H9 (cell line): Measurements from ENCODE around the gene ASXL3. TPM values are rescaled to one million over a fixed set of nuclear protein-coding genes. Genes with fewer than 3 reads are reported as not detected.

Experiments
- DNase-seq: peaks from one replicate; pipeline ENCODE4 v3.0.0-alpha.2; 2017
- H2AFZ ChIP-seq: one replicate; pipeline ENCODE4 v1.6.1; 2013; ENCODE audit warnings: mild to moderate bottlenecking, low read length, control low read depth, moderate library complexity
- H2AK5ac ChIP-seq: 2 replicates; pipeline ENCODE4 v1.6.1; 2013; ENCODE audit warnings: low read length, control low read depth, mixed read lengths; ENCODE audit not compliant: insufficient read length
- H2BK120ac ChIP-seq: one replicate; pipeline ENCODE4 v1.6.1; 2013; ENCODE audit warnings: low read depth, mild to moderate bottlenecking, low read length, control low read depth, inconsistent platforms; ENCODE audit not compliant: poor library complexity, severe bottlenecking
- H2BK12ac ChIP-seq: 2 replicates; pipeline ENCODE4 v1.6.1; 2013; ENCODE audit warnings: low read length, control low read depth, mixed read lengths, low read depth; ENCODE audit not compliant: insufficient read length
- H2BK15ac ChIP-seq: 2 replicates; pipeline ENCODE4 v1.6.1; 2013; ENCODE audit warnings: low read depth, low read length, control low read depth
- H2BK20ac ChIP-seq: one replicate; pipeline ENCODE4 v1.6.1; 2013; ENCODE audit warnings: low read depth, mild to moderate bottlenecking, low read length, control low read depth, inconsistent platforms; ENCODE audit not compliant: poor library complexity, severe bottlenecking
- H2BK5ac ChIP-seq: 2 replicates; pipeline ENCODE4 v1.6.1; 2013; ENCODE audit warnings: low read length, control low read depth, mixed read lengths; ENCODE audit not compliant: insufficient read length
- H3K14ac ChIP-seq: 2 replicates; pipeline ENCODE4 v1.6.1; 2013; ENCODE audit warnings: low read length, control low read depth; ENCODE audit not compliant: insufficient read depth
- H3K18ac ChIP-seq: 2 replicates; pipeline ENCODE4 v1.6.1; 2013; ENCODE audit warnings: low read depth, mild to moderate bottlenecking, mixed read lengths, low read length, control low read depth; ENCODE audit not compliant: insufficient read length
- H3K23ac ChIP-seq: 2 replicates; pipeline ENCODE4 v1.6.1; 2013; ENCODE audit warnings: low read length, control low read depth, mixed read lengths, low read depth; ENCODE audit not compliant: insufficient read length
- H3K23me2 ChIP-seq: 2 replicates; pipeline ENCODE4 v1.6.1; 2013; ENCODE audit warnings: low read depth, mild to moderate bottlenecking, mixed read lengths, low read length, control low read depth; ENCODE audit not compliant: insufficient read length, poor library complexity, severe bottlenecking
- H3K27ac ChIP-seq: 2 replicates; pipeline ENCODE4 v1.5.1; 2013; ENCODE audit warnings: low read length, control low read depth, mixed read lengths, low read depth; ENCODE audit not compliant: insufficient read length
- H3K27me3 ChIP-seq: 2 replicates; pipeline ENCODE4 v1.6.1; 2013; ENCODE audit warnings: low read length, control low read depth, inconsistent platforms; ENCODE audit not compliant: insufficient read depth
- H3K4ac ChIP-seq: 2 replicates; pipeline ENCODE4 v1.6.1; 2013; ENCODE audit warnings: low read depth, mild to moderate bottlenecking, control low read depth, inconsistent platforms, low read length, moderate library complexity
- H3K4me1 ChIP-seq: 2 replicates; pipeline ENCODE4 v1.6.1; 2013; ENCODE audit warnings: low read length, control low read depth, inconsistent platforms; ENCODE audit not compliant: insufficient read depth
- H3K4me2 ChIP-seq: 2 replicates; pipeline ENCODE4 v1.6.1; 2013; ENCODE audit warnings: low read length, control low read depth, mixed read lengths; ENCODE audit not compliant: insufficient read length, insufficient read depth
- H3K56ac ChIP-seq: 2 replicates; pipeline ENCODE4 v1.6.1; 2013; ENCODE audit warnings: low read depth, mild to moderate bottlenecking, mixed read lengths, low read length, control low read depth; ENCODE audit not compliant: insufficient read length
- H3K79me1 ChIP-seq: 2 replicates; pipeline ENCODE4 v1.6.1; 2013; ENCODE audit warnings: low read depth, mild to moderate bottlenecking, moderate library complexity, low read length, control low read depth, inconsistent platforms; ENCODE audit not compliant: insufficient read depth, poor library complexity, severe bottlenecking
- H3K79me2 ChIP-seq: 2 replicates; pipeline ENCODE4 v1.6.1; 2013; ENCODE audit warnings: low read length, control low read depth, inconsistent platforms; ENCODE audit not compliant: insufficient read depth
- H3K9ac ChIP-seq: 2 replicates; pipeline ENCODE4 v1.6.1; 2013; ENCODE audit warnings: low read length, control low read depth, mixed read lengths; ENCODE audit not compliant: insufficient read length; ENCODE audit errors: extremely low read depth
- H3K9me3 ChIP-seq: one replicate; pipeline ENCODE4 v1.6.1; 2013; ENCODE audit warnings: low read depth, low read length, inconsistent platforms; ENCODE audit not compliant: control insufficient read depth
- H3T11ph ChIP-seq: one replicate; pipeline ENCODE4 v1.6.1; 2013; ENCODE audit warnings: mild to moderate bottlenecking, low read length, control low read depth, inconsistent platforms
- H4K20me1 ChIP-seq: one replicate; pipeline ENCODE4 v1.6.1; 2013; ENCODE audit not compliant: control insufficient read depth, insufficient read length, insufficient read depth
- H4K5ac ChIP-seq: 2 replicates; pipeline ENCODE4 v1.6.1; 2013; ENCODE audit warnings: low read depth, mild to moderate bottlenecking, mixed read lengths, low read length, control low read depth; ENCODE audit not compliant: insufficient read length
- H4K8ac ChIP-seq: replicated peaks from 2 replicates; pipeline ENCODE4 v1.6.1; 2013; ENCODE audit warnings: low read length, control low read depth, mixed read lengths, low read depth; ENCODE audit not compliant: insufficient read length
- H4K91ac ChIP-seq: 2 replicates; pipeline ENCODE4 v1.6.1; 2013; ENCODE audit warnings: low read depth, mild to moderate bottlenecking, moderate library complexity, mixed read lengths, low read length, control low read depth; ENCODE audit not compliant: insufficient read length
- H3K27ac Mint-ChIP-seq, 3 experiments: 2 replicates in 2 of 3; 3 replicates in 1 of 3; pipeline ENCODE4 v1.8.0; 2020 to 2021; ENCODE audit warnings: mixed read lengths in 3 of 3, mild to moderate bottlenecking in 1 of 3, moderate library complexity in 1 of 3
- H3K27me3 Mint-ChIP-seq: 2 replicates; pipeline ENCODE4 v1.8.0; 2021; ENCODE audit warnings: low read depth, mild to moderate bottlenecking, moderate library complexity, mixed read lengths
- H3K36me3 Mint-ChIP-seq, 3 experiments: 2 replicates in 2 of 3; 3 replicates in 1 of 3; pipeline ENCODE4 v1.8.0; 2020 to 2021; ENCODE audit warnings: low read depth in 3 of 3, mixed read lengths in 3 of 3; ENCODE audit not compliant: insufficient read depth in 1 of 3
- H3K4me1 Mint-ChIP-seq, 2 experiments: 2 replicates each; pipeline ENCODE4 v1.8.0; 2020; ENCODE audit warnings: mixed read lengths in 2 of 2
- H3K4me3 Mint-ChIP-seq, 2 experiments: 2 replicates in 1 of 2; 3 replicates in 1 of 2; pipeline ENCODE4 v1.8.0; 2020 to 2021; ENCODE audit warnings: mild to moderate bottlenecking in 2 of 2, mixed read lengths in 2 of 2, moderate library complexity in 1 of 2
- H3K9me3 Mint-ChIP-seq, 2 experiments: 2 replicates in 1 of 2; 3 replicates in 1 of 2; pipeline ENCODE4 v1.8.0; 2020; ENCODE audit warnings: mild to moderate bottlenecking in 2 of 2, mixed read lengths in 2 of 2, moderate library complexity in 1 of 2
- CTCF ChIP-seq: fragments of 200-600 bp; sonication (generic); conservative IDR thresholded peaks from 3 replicates; pipeline ENCODE4 v1.8.0; 2021; ENCODE audit warnings: antibody characterized with exemption, mild to moderate bottlenecking
- WGBS: extraction: QIAGEN DNeasy Blood & Tissue Kit; methylation state at CpG from one replicate; pipeline ENCODE4 v1.1.7; 2013; ENCODE audit warnings: missing lambda C conversion rate, low lambda C conversion rate, mixed read lengths; ENCODE audit not compliant: insufficient read length; ENCODE audit errors: extremely low coverage; 5-methylcytosine and 5-hydroxymethylcytosine counted together
- total RNA-seq: library from RNA; stranded (reverse); gene quantifications from 2 replicates; pipeline ENCODE4 v1.2.1, GENCODE V29; 2021

ASXL3 gene
- total RNA-seq, 1 experiment from 2014 or later: 0.35 TPM

- no peak overlapping the region for H3K23ac ChIP-seq
Observed at GRCh38 chr18:33700513-33700976, 122.5 kb downstream of the ASXL3 start.

More at GRCh38 chr18:33700513-33700976, 122.5 kb downstream of the ASXL3 start:
- Histone ChIP-seq H2BK15ac (no peak overlapping the region), H3K23me2 (no peaks in the 10 kb centered on the region), H3T11ph (no peak overlapping the region), H3K9ac (no peak overlapping the region), H4K91ac (no peak overlapping the region), H3K4me1 (no peaks in the 10 kb centered on the region), H3K79me1 (no peaks in the 10 kb centered on the region), H2AFZ (no peak overlapping the region), H4K8ac (no peak overlapping the region), H3K4ac (no peak overlapping the region), H3K27ac (no peak overlapping the region), H2AK5ac (no peak overlapping the region), H3K18ac (no peak overlapping the region), H2BK20ac (no peak overlapping the region), H3K4me2 (no peak overlapping the region), H2BK120ac (no peak overlapping the region), H3K14ac (no peak overlapping the region), H3K27me3 (no peaks in the 10 kb centered on the region), H3K9me3 (no peaks in the 10 kb centered on the region), H4K20me1 (no peaks in the 10 kb centered on the region), H3K79me2 (no peaks in the 10 kb centered on the region), H2BK5ac (no peak overlapping the region), H4K5ac (no peak overlapping the region), H3K56ac (no peak overlapping the region), H2BK12ac (no peak overlapping the region)
- no peak for DNase-seq
- WGBS: no CpG with 5 or more reads among the region's 3 CpGs
- H3K4me3 Mint-ChIP-seq: no peak overlapping the region
- no peak overlapping the region for H3K27ac Mint-ChIP-seq
- H3K27me3 Mint-ChIP-seq: no peaks in the 10 kb centered on the region
- H3K4me1 Mint-ChIP-seq: no peaks in the 10 kb centered on the region
- no peaks in the 10 kb centered on the region for H3K9me3 Mint-ChIP-seq
- H3K36me3 Mint-ChIP-seq: no peaks in the 10 kb centered on the region
- TF ChIP-seq CTCF: no peak
